Measurements from ENCODE around the gene CCDC40.

CCDC40 gene

DNA sequence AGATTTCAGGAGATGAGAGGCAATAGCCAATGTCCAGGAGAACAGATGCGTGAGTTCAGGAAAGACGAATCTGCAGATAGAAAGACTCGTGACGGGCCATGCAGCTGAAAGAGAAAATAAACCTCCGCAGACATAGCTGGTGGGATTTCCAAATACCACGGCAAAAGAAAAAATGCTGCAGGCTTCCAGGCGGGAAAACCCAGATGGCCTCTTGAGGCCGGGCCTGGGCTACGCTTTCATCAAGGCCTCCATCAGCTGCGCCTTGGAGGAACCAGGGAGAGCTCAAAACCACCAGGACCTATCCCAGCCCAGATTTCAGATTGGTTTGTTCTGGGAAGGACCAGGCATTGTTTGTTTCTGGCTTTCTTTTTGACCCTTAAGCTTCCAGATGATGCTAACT lies 16.7 kb downstream of the CCDC40 start:
- no peak for DNase-seq

DNA sequence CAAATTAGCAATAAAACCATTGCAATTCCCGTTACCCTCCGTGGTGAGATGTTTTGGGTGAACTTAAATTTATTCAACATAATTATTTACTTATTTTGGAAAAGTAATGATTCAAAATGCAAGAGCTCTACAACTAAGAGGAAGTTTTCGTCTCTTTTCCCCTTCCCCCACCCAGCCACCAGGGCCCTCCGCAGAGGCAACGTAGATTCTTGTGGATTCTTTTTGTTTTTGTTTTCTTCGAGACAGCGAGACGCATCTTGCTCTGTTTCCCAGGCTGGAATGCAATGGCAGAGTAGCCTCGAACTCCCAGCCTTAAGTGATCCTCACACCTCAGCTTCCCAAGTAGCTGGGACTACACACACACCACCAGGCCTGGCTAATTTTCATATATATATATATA lies 19.2 kb downstream of the CCDC40 start:
- DNase-seq: no peak

DNA sequence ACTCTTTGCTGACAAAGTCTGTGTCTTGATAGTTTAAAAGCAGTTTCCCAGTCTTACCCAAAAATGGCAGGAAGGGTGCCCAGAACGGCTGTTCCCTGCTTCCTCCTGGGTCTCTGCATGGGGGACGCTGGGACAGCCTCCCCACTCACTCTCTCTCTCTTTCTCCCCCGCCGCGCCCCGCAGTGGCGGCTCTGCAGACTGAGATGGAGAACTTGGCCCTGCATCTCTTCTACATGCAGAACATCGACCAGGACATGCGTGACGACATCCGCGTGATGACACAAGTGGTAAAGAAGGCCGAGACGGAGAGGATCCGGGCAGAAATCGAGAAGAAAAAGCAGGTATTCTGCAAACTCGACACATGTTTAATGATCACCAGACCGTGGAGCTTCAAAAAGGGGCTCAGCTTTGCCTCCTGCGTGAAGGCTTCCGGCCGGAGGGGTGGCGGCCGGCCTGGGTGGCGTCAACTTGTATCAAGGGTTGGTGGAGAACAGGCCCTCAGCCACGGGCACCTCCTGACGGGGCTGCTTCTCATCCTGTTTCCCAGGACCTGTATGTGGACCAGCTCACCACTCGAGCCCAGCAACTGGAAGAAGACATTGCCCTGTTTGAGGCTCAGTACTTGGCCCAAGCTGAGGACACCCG lies 22.0 kb downstream of the CCDC40 start:
- DNase-seq: no peak

DNA sequence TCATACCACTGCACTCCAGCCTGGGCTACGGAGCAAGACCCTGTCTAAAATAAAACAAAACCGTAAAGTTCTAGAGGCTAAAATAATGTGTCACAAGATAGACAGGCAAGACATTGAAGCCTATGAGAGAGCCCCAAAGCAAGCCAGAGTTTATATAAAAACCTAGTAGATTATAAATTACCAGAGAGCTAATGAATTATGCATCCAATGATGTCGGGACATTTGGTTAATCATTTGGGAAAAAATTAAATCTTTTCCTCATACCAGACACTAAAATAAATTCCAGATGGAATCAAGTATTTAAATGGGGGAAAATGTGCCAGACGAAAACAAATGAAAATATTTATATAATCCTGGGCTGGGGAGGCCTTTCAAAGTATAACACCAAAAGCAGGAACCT lies 24.2 kb downstream of the CCDC40 start:
- DNase-seq: no peak

DNA sequence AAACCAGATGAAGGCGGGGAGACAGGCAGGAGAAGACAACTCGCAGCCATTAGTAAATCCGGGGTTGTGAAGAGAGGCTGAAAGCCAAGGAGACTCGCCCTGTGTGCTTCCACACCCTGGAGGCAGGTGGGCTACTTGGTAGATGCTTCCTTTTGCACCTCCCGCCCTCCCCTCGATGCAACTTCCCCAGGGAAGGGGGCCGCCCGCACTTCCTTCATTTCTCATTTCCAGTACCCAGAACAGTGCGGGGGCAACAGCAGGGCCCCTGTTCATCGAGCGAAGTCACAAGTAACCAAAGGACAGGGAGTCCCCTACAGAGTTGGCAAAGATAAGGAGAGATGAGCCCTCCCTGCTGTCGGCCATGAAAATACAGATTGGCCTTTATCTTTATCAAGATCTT lies 25.0 kb downstream of the CCDC40 start:
- no peak for DNase-seq

DNA sequence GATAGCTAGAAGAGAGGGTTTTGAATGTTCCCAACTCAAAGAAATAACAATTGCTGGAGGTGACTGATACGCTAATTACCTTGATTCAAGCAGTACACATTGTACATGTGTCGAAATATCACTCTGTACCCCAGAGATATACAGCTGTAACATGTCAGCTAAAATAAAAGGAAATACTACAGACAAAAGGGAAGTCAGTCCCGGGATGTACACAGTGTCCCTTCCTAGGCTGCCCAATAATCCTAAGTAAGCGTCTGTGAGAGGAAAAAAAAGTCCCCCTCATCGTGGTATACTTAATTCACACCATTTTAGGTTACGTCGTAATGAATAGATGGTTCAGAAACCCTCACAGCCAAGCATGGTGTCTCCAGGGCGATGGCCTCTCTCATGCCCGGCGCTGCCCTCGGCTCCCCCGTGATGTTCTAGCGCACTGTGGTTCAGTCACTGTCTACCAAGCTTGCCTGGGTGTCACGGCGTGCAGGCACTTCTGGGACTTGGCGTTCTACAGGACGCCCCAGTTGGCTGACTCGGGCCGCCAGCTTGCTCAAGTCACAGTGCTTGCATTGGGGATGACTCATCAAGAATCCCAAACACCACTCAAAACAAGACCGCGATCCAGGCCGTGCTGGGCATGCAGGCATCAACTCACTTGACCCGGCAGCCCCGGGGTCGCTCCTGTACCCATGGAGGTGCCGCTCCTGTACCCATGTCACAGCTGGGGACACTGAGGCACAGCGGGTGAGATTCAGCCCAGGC lies 27.6 kb downstream of the CCDC40 start:
- DNase-seq: peak; percentile 81

DNA sequence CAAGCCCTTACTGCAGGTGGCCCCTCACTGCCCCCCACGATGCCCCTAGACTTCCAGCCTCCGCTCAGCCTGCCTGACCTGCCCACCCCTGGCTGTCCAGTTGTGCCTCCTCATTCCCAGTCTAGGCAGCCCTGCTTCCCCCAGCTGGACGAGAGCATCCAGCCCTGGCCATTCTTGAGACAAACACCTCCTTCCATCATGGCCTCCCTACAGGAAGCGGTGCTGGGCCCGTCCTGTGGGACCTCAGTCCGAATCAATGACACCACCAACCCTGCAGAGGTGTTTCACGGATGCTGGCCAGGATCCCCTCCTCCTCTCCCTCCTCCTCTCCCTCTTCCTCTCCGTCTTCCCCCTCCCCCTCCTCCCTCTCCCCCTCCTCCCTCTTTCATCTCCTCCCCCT lies 28.3 kb downstream of the CCDC40 start:
- DNase-seq: peak; percentile 3

DNA sequence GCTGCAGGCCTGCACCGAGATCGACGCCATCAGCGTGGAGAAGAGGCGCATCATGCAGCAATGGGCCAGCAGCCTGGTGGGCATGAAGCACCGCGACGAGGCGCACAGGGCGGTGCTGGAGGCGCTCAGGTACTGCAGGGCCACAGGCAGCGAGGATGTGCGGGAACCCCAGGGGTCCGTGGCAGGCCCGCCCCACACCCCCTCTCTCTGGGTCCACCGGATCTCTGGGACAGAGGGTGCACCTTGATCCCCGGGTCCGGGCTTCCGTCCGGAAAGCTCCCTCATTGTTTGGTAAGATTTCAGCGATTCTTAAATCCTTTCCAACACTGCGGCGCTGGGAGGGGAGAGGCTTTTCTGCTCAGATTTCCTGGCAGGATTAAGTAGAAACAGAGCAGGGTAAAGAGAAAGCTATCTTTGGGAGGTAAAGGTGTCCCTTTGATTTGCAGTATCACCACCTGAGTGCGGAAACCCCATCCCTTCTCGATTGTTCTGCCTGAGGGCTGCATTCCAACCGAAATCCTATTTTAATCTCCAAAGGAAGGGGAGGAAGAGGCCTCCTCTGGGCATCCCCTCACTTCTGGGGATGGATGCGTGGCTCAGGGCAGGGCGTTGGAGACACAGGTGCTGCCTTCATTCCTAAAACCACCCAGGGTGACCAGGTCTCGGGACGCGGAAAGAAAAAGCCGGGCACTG lies 29.2 kb downstream of the CCDC40 start:
- DNase-seq: no peak

DNA sequence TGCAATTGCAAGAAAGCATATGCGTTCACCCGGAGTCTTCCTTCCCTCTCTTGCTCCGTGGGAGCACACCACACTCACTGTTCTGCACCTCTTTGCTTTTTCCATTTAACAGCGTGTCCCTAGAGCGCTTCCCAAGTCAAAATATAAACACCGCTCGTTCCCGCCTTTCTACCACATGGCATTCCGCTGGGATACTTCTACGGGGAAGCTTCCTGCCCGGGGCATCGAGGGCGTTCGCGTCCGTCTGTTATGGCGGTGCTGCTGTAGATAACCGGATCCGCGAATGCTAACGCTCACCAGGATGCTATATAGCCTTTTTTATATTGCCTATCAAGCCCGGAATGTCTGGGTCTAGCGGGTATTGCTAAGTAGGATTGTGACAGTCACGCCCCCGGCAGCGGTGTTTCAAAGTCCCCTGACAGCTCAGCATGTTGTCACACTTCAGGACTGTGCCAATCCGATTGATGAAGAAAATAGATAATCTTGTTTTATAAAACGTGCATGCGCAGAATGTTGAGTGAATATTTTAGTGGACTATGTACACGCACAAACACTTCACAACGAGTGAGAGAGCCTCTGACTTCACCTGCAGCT lies 31.0 kb downstream of the CCDC40 start:
- DNase-seq: no peak

DNA sequence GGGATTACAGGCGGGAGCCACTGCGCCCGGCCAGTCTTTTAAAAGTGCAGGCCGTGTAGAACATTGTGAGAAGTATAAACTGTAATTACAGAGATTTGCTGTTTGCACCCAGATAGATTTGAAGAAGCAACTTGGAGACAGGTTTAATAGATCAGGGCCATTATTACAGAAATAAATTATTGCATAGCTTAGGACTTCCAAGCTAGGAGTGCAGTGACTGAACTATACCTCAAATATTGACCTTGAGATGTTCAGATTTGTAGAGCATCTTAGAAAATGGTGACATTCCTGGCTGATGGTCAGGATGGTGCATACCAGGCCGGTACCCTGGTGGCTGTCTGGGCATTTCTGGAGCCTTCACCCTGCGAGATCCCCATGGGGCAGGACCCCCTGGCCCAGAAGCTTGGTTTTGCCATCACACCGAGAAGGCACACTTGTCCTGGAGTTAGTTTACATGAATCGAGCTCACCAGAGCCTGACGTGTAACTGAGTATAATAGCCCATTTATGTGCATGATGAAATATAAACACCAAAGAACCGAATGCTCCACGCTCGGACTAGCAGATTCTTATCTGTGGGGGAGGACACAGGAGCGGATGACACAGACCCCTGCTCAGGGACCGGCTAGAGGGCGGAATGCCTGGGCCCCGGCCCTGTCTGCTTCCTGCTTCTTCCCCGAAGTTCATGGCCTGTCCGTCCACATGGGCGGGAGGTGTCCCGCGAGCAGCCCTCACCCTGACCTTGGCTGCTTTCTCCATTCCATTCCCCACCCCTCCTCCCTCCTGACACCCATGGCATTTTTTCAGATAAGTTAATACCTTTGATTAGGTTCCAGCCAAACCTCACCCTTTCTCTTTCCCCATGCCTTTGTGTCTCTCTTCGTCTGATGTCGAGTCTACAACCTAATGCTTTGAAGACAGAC lies 32.1 kb downstream of the CCDC40 start:
- DNase-seq: peak; percentile 24

DNA sequence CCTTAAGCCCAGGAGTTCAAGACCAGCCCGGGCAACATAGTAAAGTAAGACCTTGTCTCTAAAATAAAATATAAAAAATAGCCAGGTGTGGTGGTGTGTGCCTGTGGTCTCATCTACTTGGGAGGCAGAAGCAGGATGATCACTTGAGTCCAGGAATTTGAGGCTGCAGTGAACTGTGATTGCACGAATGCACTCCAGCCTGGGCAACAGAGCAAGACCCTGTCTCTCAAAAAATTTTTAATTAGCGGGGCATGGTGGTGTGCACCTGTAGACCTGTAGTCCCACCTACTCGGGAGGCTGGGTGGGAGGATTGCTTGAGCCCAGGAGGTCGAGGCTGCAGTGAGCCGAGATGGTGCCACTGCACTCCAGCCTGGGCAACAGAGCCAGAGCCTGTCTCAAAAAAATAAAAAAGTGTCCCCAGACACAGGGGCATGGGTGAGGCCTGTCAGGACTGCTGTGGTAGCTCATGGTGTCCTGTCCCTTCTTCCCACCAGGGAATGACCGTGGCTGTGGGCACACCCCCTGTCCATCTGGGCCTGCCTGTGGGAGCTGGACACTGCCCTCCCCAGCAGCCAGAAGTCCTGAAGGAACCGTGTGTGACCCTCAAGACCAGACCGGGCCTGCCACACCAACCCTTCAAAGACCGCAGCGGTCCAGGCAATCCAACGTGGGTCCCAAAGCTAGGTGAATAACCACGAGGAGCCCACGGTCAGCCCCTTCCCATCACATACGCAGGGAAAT lies 34.1 kb downstream of the CCDC40 start:
- DNase-seq: no peak

DNA sequence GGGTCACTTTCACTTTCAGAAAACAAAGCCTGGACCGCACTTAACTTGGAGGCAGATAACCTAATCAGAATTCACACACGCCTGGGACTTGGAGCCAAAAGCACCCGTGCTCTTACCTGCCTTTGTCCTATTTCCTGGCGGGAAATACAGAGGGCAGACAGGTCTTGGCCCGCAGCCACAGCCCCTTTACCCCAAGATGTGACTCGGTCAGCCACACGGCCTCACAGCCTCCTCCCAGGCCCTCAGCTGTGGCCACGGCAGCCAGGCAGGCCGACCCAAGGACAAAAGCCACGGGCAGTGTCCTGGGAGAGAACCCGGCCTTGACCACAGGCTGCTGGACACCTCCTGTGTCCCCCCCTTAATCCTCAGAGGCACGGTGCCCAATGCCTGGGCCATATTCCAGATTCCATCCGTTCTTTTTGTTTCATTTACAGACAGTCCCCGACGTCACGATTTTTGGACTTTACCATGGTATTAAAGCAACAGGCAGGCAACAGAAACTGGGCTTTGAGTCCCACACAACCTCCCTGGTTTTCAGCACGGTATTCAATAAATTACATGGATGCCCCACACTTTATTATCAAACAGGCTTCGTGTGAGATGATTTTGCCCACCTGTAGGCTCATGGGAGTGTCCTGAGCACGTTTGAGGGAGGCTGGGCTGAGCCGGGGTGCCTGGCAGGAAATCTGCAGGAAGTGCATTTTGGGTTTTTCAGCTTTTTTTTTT lies 34.8 kb downstream of the CCDC40 start:
- DNase-seq: peak; percentile 9

DNA sequence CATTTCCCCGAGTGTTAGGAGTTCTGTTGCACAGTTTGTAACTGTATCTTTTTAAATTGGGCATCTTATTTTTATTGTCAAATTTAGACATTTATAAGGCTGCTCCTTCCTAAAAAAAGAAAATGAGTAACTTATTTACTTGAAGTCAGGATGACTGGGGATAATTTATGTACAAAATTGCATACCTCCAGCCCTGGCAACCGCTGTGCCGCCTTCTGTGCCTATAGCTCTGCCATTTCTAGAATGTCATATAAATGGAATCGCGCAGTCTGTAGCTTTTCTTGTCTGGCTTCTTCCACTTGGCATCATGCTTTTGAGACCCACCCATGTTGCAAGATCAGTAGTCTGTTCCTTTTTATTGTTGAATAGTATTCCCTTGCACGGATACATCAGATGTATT lies 36.0 kb downstream of the CCDC40 start:
- no peak for DNase-seq

DNA sequence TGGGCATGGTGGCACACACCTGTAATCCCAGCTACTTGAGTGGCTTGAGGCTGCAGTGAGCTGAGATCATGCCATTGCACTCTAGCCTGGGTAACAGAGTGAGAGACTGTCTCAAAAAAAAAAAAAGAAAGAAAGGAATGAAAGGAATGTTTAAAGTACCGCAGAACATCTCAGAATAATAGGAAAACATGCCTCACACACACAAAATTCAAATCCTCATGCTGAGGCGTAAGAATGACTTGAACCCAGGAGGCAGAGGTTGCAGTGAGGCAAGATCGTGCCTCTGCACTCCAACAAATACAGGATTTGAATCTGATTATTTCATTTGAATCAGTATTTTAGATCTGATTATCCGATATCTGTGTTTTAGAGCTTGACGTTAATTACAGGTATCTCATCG lies 43.6 kb downstream of the CCDC40 start:
- no peak for DNase-seq

DNA sequence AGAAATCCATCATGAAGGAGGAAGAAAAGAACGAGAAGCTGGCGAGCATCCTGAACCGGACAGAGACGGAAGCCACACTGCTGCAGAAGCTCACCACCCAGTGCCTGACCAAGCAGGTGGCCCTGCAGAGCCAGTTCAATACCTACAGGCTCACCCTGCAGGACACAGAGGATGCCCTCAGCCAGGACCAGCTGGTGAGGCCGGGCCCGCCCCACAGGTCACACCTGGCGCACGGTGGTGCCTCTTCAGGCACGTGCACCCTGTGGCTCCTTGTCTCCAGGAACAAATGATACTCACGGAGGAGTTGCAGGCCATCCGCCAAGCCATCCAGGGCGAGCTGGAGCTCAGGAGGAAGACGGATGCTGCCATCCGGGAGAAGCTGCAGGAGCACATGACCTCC lies 45.2 kb downstream of the CCDC40 start:
- no peak for DNase-seq

DNA sequence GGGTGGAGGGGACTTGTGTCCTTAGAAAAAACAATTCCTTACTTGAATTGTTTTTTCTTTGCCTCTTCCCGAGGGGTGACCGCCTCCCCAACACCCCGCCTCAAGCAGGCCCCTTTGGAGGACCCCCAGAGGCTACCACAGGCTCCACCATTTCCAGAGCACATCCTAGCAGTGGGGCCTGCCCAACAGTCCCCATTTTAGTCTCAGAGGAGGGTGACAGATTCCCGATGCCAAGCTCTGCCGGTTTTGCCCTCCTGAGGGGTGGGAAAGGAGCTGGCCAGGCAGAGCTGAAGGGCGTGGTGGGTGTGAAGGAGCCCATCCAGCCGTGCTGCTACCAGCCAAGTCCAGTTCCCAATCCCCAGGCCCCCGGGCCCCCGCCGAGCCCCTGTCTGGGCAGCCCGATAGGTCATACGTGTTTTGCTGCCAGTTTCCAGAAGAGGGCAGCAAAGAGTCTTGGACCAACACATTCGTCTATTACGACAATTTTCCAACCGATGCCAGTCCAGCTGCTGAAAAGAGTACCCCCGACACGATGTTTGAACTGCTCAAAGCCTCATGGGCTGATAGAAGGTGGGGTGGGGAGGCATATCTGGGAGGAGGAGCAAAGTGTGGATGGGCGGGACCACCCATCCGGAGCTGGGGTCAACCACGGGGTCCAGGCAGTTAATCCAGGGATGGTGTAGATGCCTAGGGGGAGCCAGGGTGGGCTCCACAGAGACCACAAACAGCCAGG lies 46.1 kb downstream of the CCDC40 start:
- DNase-seq: peak; percentile 66

DNA sequence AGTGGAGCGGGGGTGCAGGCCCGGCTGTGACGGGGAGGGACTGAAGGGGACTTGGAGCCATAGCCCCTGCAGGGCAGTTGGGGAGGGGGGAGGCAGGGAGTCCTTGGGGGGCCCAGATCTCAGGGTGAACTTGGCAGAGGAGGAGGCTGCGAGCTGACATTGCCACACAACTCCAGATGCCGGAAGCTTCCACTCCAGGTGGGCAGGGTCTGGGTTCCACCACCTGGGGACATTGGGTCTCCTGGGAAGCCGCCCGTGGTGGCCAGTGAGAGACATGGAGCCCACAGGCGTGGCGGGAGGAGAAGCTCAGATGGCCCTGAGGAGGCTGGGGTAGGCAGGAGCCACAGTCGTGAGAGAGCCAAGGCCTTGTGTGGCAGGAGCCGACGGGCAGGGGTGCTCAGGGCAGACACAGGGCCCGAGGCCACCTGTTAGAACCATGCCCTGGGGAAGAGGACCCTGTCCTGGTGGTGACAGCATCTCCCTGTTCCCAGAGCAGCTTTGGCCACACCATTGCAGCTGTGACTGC lies 46.8 kb downstream of the CCDC40 start:
- no peak for DNase-seq

DNA sequence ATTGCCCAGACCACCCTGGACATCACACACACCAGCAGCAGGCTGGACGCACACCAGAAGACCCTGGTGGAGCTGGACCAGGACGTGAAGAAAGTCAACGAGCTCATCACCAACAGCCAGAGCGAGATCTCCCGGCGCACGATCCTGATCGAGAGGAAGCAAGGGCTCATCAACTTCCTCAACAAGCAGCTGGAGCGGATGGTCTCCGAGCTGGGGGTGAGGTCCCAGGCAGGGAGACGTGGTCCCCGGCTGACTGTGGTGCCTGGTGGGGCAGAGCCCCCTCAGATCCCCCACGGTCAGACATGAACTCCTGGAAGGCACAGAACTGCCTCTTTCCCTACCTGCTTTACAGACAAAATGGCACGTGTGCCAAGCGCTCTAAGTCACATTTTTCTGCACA lies 48.3 kb downstream of the CCDC40 start:
- DNase-seq: no peak

DNA sequence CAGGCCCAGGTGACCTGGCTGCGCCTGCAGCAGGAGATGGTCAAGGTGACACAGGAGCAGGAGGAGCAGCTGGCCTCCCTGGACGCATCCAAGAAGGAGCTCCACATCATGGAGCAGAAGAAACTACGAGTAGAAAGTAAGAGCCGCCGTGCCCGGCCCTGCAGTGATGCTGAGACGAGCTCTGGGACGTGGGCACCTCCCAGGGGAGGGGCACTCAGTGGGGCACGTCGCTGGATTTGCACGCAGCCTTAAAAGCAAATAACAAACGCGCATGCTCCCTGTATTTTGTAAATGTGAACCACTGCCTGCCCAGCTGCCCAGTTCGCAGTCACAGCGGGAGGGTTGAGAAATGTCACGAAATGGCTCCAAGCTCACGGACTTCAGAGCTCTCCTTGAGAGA lies 49.6 kb downstream of the CCDC40 start:
- DNase-seq: no peak

DNA sequence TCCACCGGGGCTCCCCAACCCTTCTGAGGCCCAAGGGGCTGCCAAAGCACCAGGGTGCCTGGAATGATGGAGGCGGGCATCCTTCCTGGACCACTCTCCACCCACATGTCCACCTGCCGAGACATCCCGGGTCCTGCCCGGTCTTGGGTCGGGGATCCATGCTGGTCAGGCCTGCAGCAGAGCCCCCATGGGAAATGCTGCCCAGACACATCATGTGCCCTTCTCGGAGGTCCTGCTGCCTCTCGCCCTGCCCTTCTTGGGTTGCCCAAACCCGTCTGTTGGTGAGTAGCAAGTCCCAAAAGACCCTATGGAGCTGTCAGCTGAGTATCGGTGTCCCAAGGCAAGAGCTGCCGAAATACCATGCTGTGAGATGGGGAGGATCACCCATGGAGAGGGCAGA lies 50.2 kb downstream of the CCDC40 start:
- no peak for DNase-seq

Data from HCEC 1CT (cell line).